DMS153 treated with DMSO at 0.1 percent for 48 hours (cell line): Measurements from ENCODE around the gene TUNAR.

Experiments used
- DNase-seq: peaks from one replicate; lab custom pipeline; 2025; ENCODE audit not compliant: unreplicated experiment; lab: John Stamatoyannopoulos, UW

Gene TUNAR

GRCh38 chr14:95911456-95911855, 34.8 kb downstream of the TUNAR start:
- no peak for DNase-seq

DNA sequence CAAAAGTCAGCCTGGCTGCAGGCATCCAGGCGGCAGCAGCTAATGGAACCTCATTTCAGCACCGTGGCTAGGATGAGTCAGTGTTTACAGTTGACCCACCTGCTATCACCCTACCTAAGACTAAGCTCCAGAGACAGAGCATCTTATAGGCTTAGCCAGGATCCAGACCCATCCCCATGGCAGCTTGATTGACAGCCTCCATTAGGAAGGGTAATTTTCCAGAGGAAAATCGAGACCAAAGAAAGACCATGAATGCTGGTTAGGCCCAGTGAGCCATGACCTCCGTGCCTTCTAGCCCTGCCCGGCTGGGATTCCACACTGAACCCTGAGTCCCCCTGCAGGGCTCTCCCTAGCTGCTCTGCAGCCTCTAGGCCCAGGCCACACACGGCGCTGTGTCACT, 38.7 kb downstream of the TUNAR start:
- DNase-seq: no peak

- peak; percentile 14 for DNase-seq
Observed at GRCh38 chr14:95918466-95918865, 41.8 kb downstream of the TUNAR start.

DNA sequence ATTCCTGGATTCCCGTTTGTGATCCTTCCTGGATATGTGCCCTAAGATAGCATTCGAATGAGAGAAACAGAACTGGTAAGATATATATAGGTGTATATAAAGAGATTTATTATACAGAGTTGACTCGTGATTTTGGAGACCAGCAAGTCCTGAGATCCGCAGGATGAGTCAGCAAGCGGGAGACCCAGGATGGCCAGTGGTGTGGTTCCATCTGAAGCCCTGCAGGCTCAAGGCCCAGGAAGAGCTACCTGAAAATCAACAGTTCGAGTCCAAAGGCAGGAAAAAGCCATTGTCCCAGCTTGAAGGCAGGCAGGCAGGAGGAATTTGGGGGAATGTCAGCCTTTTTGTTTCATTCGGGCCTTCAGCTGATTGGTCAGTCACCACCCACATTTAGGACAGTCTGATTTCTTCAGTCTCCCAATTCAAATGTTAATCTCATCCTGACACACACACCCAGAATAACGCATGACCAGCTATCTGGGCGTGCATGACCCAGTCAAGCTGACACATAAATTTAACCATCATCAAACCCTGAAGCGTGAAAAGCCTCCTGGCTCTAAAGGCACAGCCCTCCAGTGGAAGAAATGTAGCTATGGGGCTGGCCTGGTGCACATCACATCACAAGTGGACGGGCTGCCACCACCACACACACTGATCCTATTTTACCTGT, 44.3 kb downstream of the TUNAR start:
- DNase-seq: no peak

DNA sequence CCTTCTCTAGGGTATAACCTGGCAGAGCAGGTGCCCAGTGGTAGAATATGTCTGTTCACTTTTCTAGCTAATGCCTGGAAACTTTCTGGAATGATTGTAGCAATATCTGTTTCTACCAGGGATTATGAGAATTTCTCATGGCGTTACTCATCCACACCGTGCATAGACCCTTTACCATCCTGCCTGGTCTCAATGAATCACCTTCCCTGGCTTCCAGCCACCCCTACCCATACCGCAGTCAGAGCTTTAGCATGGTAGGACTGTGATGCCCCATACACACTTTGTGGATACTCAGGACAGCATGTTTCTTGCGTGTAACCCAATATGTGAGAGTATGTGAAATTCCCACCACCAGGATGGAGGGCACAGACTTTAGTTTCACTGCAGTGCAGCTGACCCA, 45.4 kb downstream of the TUNAR start:
- DNase-seq: no peak

DNA sequence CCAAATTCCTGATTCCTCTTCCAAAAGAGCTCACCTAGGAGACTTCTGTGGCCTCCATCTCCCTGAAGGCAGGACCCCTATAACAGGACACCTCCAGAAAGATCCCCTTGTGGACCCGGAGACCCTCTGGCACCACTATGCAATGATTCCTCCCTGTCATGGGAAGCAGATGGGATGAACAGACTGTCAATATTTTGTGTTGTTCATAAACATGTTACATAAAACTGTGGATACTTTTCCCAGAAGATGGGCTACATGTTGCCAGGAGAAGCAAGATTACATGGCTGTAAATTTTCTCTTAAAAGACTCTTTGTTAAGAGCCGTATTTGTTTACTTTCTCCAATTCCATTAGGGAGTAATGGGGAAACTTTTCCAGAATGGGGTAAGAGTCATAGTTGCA, 52.1 kb downstream of the TUNAR start:
- DNase-seq: no peak

GRCh38 chr14:95931384-95931783, 54.8 kb downstream of the TUNAR start:
- DNase-seq: no peak

DNA sequence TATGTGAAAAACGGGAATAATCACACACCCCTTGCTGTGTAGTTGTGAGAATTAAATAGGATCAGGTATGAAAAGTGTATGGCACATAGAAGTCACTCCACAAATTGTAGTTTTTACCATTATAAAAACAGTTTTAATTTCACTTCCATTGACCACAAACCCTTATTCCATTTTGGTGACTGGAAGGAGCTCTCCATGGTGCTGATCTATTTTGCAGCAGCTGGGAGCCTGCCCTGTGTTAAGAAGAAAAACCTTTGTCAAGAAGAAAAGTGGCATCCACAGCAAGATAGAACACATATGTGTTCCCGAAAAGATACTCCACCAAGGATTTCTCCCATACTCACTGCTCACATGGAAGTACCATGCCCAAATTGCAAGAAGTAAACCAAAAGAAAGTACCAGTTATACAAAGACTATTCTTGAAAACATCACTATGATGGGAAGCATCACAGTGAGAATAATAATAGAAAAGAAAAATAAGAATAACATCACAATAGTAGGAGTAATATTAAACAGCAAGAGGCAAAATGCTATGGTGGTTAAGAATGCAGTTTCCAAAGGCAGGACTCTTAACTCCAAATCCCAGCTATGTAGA, 58.7 kb downstream of the TUNAR start:
- DNase-seq: no peak

GRCh38 chr14:95936041-95936440, 59.4 kb downstream of the TUNAR start:
- DNase-seq: no peak

GRCh38 chr14:95939335-95939734, 62.7 kb downstream of the TUNAR start:
- DNase-seq: no peak

DNA sequence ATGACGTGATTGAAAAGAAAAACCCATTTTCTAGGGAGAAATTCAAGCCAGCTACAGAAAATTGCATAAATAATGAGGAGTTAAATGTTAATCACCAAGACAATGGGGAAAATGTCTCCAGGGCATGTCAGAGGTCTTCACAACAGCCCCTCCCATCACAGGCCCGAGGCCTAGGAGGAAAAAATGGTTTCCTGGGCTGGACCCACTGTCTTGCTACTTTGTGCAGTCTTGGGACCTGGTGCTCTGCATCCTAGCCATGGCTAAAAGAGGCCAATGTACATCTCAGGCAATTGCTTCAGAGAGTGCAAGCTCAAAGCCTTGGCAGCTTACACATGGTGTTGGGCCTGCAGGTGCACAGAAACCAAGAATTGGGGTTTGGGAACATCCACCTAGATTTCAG, 65.3 kb downstream of the TUNAR start:
- DNase-seq: no peak

DNA sequence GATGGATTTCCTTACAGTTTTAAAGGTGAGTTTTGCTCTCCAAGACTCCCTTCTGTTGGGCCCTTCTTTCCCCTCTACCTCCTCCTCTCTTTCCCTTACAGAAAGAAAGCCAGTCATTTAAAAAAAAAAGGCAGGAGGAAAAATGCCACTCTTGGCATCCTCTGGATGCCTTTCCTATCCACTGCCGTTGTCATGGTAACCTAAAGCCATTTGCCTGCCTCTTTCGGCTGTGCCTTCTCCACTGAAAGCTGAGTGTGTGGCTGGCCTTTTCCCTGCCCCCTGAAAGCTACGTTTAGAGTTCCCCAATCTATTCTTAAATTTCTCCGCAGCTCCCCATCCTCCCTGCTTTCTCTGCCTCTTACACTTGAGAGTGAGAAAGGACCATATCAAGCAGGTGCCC, 67.1 kb downstream of the TUNAR start:
- no peak for DNase-seq

- DNase-seq: no peak
Observed at GRCh38 chr14:95944462-95944861, 67.8 kb downstream of the TUNAR start.

DNA sequence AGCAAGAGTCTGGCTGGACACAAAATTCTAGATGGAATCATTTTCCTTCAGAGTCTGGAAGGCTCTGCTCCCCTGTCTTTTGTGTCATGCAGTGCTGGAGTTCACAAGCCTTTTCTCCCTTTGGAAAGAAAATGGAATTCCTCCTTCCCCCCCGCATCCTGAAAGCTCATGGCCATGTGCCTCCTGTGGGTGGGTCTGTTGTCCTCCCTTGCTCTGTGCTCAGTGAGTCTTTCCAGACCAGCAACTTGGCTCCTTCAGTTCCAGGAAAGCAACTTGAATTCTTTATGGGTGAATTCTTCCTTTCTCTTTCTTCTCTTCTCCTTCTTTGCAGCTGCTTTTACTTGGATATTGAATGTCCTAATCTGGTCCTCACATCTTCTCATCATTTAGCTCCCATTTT, 70.2 kb downstream of the TUNAR start:
- DNase-seq: no peak

- no peak for DNase-seq
Observed at GRCh38 chr14:95948558-95948981, 71.9 kb downstream of the TUNAR start.

GRCh38 chr14:95951359-95951758, 74.7 kb downstream of the TUNAR start:
- no peak for DNase-seq

- no peak for DNase-seq
Observed at GRCh38 chr14:95953111-95953724, 76.6 kb downstream of the TUNAR start.

- no peak for DNase-seq
Observed at GRCh38 chr14:95956601-95957460, 80.2 kb downstream of the TUNAR start.

DNA sequence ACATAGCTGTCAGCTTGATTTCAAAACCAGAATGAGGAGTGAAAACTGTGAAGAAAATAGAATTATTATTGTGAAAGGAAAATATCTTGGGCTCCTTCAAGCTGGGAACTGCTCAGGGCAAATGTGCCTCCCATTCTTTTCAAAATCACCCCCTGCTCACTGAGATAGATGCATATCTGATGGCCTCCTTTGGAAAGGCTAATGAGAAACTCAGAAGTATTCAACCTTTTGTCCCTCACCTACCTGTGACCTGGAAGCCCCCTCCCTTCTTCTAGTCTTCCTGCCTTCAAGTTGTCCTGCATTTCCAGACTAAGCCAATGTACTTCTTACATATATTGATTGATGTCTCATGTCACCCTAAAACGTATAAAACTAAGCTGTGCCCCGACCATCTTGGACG, 81.5 kb downstream of the TUNAR start:
- no peak for DNase-seq

DNA sequence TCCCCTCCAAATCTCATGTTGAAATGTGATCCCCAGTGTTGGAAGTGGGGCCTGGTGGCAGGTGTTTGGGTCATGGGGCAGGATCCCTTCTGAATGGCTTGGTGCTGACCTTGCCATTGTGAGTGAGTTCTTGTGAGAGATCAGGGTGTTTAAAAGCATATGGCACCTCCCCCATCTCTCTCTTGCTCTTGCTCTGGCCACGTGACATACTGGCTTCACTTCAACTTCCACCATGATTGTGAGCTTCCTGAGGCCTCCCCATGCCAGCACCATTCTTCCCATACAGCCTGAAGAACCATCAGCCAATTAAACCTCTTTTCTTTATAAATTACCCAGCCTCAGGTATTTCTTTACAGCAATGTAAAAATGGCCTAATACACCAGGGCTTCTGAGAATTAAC, 82.7 kb downstream of the TUNAR start:
- DNase-seq: no peak

- DNase-seq: no peak
Observed at GRCh38 chr14:95961481-95961880, 84.8 kb downstream of the TUNAR start.

- DNase-seq: no peak
Observed at GRCh38 chr14:95964901-95965300, 88.3 kb downstream of the TUNAR start.
